HG03558 (cell line): ENCODE measurements around the gene CEP135.
"Not testable (repeated sequence)": the region's sequence is repeated elsewhere in the genome, so short reads cannot be mapped to it uniquely, and the experiment has no call there.

Experiments used
- ATAC-seq: cut with Tn5 transposase; IDR thresholded peaks from one replicate; pipeline ENCODE4 v1.9.1; 2021; ENCODE audit warnings: moderate number of reproducible peaks; ENCODE audit not compliant: unreplicated experiment; ENCODE audit errors: extremely low read depth

The CEP135 gene

GRCh38 chr4:55948726-55949481, at the start of gene CEP135:
CEP135 (plus strand) TSS chr4:55948945; CDS start chr4:55952131, 3,186 bp downstream.
- peak; percentile 61 for ATAC-seq

DNA sequence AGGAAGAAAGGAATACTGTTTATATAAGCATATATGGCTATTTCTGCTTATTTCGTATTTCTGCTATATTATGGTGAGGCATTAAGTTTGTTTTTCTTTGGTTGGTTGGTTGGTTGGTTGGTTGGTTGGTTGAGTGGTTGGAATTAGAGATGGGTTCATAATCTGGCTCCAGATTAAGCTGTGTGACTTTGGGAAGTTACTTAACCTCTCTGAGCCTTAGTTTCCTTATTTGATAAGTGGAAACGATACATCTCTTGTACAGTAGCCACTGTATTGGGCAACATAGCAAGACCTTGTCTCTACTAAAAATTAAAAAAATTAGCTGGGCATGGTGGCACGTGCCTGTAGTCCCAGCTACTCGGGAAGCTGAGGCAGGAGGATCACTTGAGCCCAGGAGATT, 46.1 kb upstream of the CEP135 start:
- ATAC-seq: no peak

GRCh38 chr4:55903577-55903976, 45.2 kb upstream of the CEP135 start:
- ATAC-seq: no peak

- ATAC-seq: no peak
These were observed 44.2 kb upstream of the CEP135 start for GRCh38 chr4:55904576-55904975.

DNA sequence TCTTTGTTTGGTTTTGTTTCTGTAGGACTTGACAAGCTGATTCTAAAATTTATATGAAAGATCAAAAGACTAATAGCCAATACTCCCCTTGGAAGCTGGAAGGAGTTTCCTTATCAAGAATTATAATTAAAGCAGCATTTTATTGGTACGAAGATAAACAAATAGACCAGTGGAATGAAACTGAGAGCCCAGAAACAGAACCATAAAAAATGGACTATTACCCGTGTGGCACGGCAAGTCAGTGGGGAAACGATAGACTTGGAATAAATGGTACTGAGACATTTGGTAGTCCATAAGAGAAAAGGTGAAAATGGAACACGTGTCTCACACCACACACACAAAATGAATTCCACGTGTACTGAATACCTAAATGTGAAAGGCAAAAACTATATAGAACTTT, 42.4 kb upstream of the CEP135 start:
- no peak for ATAC-seq

DNA sequence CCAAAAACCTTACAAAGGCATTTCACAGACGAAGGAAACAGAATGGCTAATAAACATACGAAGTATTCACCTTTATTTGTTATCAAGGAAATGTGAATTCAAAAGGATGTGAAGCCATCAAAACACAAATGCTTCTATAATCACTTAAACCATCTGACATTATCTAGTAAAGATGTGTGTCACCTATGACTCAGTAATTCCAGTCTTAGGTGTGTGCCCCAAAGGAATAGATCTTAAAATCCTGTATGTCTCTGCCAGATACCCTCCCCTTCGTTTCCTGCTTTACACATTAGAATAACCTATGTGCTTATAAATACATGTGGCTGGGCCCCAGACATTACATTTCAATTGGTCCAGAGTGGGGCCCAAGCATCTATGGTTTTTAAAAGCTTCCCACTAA, 41.8 kb upstream of the CEP135 start:
- no peak for ATAC-seq

DNA sequence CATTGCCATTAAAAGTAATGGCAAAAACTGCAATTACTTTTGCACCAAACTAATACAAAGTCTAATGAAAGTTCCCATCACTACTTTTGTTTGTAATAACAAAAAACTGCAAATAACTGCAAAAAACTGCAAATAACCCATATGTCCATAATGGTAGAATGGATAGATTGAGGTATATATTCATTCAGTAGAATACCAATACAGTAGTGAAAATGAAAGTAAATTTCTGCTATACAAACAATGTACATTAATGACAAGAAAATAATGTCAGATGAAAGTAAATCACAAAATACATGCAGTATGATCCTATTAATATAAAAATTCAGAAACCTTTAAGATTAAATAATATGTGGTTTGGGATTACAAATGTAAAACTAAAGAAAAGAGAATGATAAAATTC, 41.3 kb upstream of the CEP135 start:
- ATAC-seq: no peak

DNA sequence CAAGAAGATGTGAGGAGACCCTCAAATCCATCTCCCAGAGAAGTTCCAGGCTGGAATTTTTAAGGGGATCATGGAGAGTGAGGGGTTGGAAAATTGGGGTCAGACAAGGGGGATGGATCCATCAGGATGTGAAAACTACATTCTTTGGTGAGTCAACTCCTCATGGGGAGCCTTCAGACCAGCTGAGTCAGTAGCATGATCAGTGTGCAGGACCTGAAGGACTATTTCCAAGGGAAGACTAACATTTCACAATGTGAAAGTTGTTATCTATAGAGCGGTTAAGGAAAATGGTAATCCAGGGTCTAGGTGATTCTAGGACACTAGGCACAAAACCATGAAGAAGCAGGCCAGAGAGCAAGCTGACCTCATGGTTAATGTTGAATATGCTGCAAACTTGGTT, 38.6 kb upstream of the CEP135 start:
- no peak for ATAC-seq

- ATAC-seq: no peak
These were observed 36.5 kb upstream of the CEP135 start for GRCh38 chr4:55912249-55912648.

DNA sequence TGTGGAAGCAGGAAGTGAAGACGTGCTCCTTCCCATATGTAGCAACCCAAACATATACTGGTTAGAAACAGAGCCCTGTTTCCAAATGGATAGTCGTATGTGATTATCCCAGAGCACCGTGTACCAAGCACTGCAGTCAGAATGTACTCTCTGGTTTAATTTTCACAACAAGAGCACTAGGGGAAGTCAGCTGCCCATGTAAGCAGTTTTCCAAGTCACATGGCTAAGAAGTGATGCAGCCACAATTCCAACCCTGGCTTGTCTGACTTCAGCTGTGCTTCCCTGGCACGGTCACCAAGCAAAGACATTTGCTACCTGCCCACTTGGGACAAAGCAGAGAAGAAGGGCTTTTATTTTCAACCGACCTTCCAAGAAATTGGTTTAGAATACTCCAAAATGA, 28.2 kb upstream of the CEP135 start:
- no peak for ATAC-seq

- ATAC-seq: no peak
These were observed 27.7 kb upstream of the CEP135 start for GRCh38 chr4:55921093-55921492.

DNA sequence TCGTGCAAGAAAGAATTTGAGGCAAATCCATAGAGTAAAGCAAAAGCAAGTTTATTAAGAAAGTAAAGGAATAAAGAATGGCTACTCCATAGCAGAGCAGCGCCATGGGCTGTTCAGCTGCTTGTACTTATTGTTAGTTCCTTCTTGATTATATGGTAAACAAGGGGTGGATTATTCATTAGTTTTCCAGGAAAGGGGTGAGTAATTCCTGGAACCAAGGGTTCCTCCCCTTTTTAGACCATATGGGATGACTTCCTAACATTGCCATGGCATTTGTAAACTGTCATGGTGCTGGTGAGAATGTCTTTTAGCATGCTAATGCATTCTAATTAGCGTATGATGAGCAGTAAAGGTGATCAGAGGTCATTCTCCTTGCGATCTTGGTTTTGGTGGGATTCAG, 23.5 kb upstream of the CEP135 start:
- ATAC-seq: no peak

DNA sequence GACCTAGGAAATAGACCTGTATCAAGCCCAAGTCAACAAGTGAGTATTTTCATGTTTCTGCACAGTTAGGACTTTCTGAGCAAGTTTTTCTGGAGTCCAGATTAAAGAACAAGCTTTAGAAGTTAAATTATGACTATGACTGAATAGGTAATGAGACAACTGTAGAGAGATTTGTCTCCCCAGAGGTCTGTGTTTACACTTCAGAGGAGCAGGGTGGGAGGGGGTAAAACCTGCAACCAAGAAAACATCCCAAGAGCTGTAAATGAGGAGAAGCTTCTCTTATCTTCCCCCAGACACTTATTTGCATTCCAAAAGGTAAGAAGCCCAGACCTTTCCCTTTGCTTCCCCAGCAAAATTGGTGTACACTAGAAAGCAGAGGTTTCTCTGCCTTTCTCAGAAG, 22.1 kb upstream of the CEP135 start:
- ATAC-seq: no peak

DNA sequence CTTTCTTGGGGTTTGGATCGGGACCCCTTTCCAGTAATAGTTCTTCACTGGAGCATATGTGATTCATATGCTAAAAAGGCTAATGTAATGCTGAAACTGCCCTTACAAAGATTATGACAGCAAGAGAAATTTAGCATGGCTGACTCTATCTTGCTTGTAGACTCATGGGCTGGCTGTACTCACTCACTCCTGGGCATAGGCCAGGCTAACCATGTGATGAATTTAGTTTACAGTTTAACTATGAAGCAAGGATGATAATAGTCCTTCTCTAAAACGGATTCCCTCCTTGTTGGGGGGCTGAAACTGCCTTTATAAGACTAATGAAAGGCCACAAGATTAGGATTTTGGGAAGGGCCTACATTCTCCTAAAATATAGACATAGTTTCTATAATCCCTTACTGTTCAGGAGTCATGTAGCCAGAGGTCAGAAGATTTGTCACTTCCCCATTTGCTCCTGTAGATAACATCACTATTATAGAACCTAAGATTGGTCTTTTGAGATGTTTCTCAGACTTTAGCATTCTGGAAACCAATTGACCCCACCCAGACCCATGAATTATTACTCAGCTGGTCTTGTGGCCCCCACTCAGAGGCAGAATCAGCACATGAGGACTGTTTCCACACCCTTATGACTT, 20.8 kb upstream of the CEP135 start:
- no peak for ATAC-seq

- ATAC-seq: no peak
These were observed 19.9 kb upstream of the CEP135 start for GRCh38 chr4:55928846-55929245.

DNA sequence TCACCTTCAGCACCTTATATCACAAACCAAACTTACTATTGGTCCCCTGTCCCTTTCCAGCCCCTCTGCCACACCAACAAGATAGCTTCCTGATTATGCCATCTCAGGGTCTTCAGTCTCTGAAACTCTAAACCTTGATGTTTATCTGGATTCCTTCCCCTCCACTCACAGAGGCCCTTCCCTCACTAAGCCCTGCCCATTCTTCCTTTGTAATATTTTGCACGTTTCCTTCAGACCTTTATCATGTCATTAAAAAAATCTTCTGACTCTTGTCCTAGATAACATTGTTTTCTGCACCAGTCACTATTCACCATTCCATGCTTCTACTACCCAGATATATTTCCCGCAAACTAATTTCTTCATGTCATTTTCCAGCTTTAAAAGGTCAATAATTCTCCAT, 17.7 kb upstream of the CEP135 start:
- no peak for ATAC-seq

GRCh38 chr4:55931833-55932232, 16.9 kb upstream of the CEP135 start:
- no peak for ATAC-seq

DNA sequence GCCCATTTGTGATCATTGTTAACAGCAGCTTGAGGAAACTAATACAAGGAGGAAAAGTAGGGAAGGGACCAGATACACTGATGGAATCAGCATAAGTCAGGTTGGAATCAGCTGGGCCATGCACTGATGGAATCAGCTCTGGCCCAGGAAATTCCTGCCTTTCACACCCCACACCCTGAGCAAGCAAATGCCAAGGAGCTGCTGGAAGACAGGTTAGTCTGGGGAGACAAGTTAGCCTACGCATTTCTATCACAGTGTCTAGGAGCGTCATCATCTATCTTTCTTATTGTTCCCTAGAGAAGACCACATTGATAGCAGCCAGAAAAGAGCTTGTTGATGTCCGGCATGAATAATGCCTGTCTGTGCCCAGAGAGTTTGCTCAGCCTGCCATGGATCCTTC, 16.2 kb upstream of the CEP135 start:
- no peak for ATAC-seq

- no peak for ATAC-seq
These were observed 15.1 kb upstream of the CEP135 start for GRCh38 chr4:55933611-55934010.

DNA sequence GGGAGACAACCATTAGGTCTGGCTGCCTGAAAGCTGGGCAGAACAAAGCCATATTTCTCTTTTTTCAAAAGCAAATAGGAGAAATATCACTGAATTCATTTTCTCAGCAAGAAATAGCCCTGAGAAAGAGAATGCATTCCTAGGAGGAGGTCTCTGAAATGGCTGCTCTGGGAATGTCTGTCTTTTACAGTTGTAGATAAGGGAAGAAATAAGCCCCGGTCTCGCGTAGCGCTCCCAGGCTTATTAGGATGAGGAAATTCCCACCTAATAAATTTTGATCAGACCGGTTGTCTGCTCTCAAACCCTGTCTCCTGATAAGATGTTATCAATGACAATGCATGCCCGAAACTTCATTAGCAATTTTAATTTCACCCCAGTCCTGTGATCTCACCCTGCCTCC, 12.8 kb upstream of the CEP135 start:
- ATAC-seq: not testable (repeated sequence)

DNA sequence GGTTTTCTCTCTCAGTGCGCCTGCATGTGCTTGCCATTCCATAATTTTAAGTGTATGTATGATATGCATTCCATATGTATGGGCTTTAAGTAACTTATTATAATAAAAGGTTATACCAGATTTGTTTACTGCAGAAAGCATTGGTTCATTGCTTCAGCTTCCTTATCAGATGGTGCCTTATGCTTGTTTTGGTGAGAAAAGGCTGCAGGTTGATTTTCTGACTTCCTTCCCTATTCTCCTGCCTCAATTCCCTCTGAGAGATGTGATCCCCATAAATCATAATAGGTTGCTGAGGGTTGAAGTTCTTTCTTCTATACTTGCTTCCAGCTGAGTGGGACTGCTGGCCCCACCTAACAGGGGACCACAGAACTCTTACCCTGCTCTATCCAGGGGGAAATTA, 10.3 kb upstream of the CEP135 start:
- no peak for ATAC-seq

GRCh38 chr4:55939421-55939820, 9.3 kb upstream of the CEP135 start:
- ATAC-seq: no peak
